Loucy (cell line): ENCODE measurements around the gene ZFAND2B.

Source experiments
- H2AFZ ChIP-seq: fragments of 200-600 bp; sonication (generic); 2 replicates; pipeline ENCODE4 v1.6.0; 2016; ENCODE audit warnings: antibody characterized with exemption, mild to moderate bottlenecking, low read length, moderate library complexity
- H3F3A ChIP-seq: fragments of 200-600 bp; 2 replicates; pipeline ENCODE4 v1.6.0; 2016; ENCODE audit warnings: antibody characterized with exemption, low read depth, mild to moderate bottlenecking
- H3K27me3 ChIP-seq: fragments of 200-600 bp; sonication (generic); 2 replicates; pipeline ENCODE4 v1.6.1; 2014; ENCODE audit warnings: low read length, mild to moderate bottlenecking; ENCODE audit not compliant: insufficient read depth, poor library complexity, severe bottlenecking
- H3K36me3 ChIP-seq: fragments of 200-600 bp; sonication (generic); 2 replicates; pipeline ENCODE4 v1.6.1; 2016; ENCODE audit warnings: low read length; ENCODE audit not compliant: insufficient read depth
- H3K4me1 ChIP-seq: fragments of 200-600 bp; sonication (generic); 2 replicates; pipeline ENCODE4 v1.5.1; 2014; ENCODE audit warnings: low read length, mild to moderate bottlenecking; ENCODE audit not compliant: insufficient read depth, poor library complexity, severe bottlenecking
- H3K4me2 ChIP-seq: fragments of 200-600 bp; sonication (generic); 2 replicates; pipeline ENCODE4 v1.6.0; 2014; ENCODE audit warnings: antibody characterized with exemption, low read length, low read depth, mild to moderate bottlenecking; ENCODE audit not compliant: poor library complexity, severe bottlenecking
- H3K4me3 ChIP-seq: fragments of 200-600 bp; sonication (generic); 2 replicates; pipeline ENCODE4 v1.5.1; 2014; ENCODE audit warnings: low read length, mild to moderate bottlenecking, mixed read lengths; ENCODE audit not compliant: poor library complexity, severe bottlenecking
- H3K79me2 ChIP-seq: fragments of 200-600 bp; sonication (generic); 2 replicates; pipeline ENCODE4 v1.6.1; 2014; ENCODE audit warnings: low read length; ENCODE audit not compliant: insufficient read depth
- H3K9ac ChIP-seq: fragments of 200-600 bp; sonication (generic); 2 replicates; pipeline ENCODE4 v1.6.0; 2014; ENCODE audit warnings: mild to moderate bottlenecking, low read depth, low read length, moderate library complexity; ENCODE audit not compliant: poor library complexity, severe bottlenecking
- H3K9me2 ChIP-seq: fragments of 200-600 bp; sonication (generic); replicated peaks from 2 replicates; pipeline ENCODE4 v1.6.1; 2016; ENCODE audit warnings: low read depth, low read length, mixed read lengths
- H3K9me3 ChIP-seq: fragments of 200-600 bp; sonication (generic); 2 replicates; pipeline ENCODE4 v1.6.1; 2014; ENCODE audit warnings: mild to moderate bottlenecking, antibody characterized with exemption, low read length, low read depth; ENCODE audit not compliant: insufficient read depth
- H4K20me1 ChIP-seq: fragments of 200-600 bp; sonication (generic); 2 replicates; pipeline ENCODE4 v1.6.0; 2014; ENCODE audit warnings: antibody characterized with exemption, low read length, mild to moderate bottlenecking; ENCODE audit not compliant: insufficient read depth, poor library complexity, severe bottlenecking
- EZH2phosphoT487 ChIP-seq: fragments of 200-600 bp; IDR thresholded peaks from 2 replicates; pipeline ENCODE4 v1.6.1; 2018; ENCODE audit warnings: antibody characterized with exemption, mild to moderate bottlenecking, moderate library complexity, borderline replicate concordance
- TF ChIP-seq, protein P1 (sequence below): fragments of 200-600 bp; sonication (generic); conservative IDR thresholded peaks from 2 replicates; pipeline ENCODE4 v1.5.1; 2014; ENCODE audit warnings: mild to moderate bottlenecking, antibody characterized with exemption, low read length

Gene ZFAND2B

GRCh38 chr2:219246559-219246958 lies 40.0 kb downstream of the ZFAND2B start:
- Histone ChIP-seq H2AFZ (no peak overlapping the region), H3K9me3 (no peaks in the 10 kb centered on the region), H3K79me2 (peaks cover 15% of the 10 kb centered on the region), H3K4me3 (peak overlapping the region; percentile 95), H3K4me1 (peaks cover 55% of the 10 kb centered on the region), H3K4me2 (peak overlapping the region; percentile 78), H3F3A (no peaks in the 10 kb centered on the region), H3K36me3 (no peaks in the 10 kb centered on the region), H3K27me3 (peaks cover 2% of the 10 kb centered on the region), H4K20me1 (peaks cover 27% of the 10 kb centered on the region), H3K9me2 (no peaks in the 10 kb centered on the region), H3K9ac (no peak overlapping the region)
- no peak for TF ChIP-seq EZH2phosphoT487

DNA sequence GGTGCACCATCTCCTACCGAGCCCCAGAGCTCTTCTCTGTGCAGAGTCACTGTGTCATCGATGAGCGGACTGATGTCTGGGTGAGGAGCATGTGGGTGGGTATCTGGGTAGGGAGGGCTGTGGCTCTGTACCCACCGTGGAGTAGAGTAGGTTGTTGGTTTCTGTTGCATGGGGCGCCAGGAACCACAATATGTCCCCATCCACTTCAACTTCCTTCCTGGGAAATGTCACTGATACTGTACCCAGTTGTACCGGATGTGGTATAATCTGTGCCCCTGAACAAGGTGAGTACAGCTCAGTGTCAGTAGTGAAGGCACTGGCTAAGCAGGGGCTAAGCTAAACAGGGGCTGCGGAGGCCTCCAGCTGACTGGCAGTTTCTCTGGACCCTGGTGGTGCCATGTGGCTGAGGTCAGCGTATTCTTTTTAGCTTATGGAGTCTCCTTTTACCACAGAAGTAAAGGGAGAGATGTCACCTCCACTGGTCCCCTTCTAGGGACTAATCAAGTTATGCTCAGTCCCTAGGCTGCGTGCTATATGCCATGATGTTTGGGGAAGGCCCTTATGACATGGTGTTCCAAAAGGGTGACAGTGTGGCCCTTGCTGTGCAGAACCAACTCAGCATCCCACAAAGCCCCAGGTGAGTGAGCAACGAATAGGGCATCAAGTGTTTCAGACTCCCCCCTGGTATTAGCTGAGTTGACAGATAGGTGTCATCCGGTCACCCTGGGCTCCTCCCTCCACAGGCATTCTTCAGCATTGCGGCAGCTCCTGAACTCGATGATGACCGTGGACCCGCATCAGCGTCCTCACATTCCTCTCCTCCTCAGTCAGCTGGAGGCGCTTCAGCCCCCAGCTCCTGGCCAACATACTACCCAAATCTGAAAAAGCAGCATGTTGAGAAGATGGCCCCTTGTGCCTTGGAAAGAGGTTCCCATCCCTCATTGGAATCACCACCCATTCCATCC lies 41.4 kb downstream of the ZFAND2B start:
- H2AFZ ChIP-seq, result no peak overlapping the region
- peak overlapping the region; percentile 78 for H3K4me2 ChIP-seq
- peaks cover 15% of the 10 kb centered on the region for H3K27me3 ChIP-seq
- no peaks in the 10 kb centered on the region for H3K9me3 ChIP-seq
- H3K9ac ChIP-seq, result no peak overlapping the region
- H3K4me3 ChIP-seq, result peak overlapping the region; percentile 95
- H3K9me2 ChIP-seq, result no peaks in the 10 kb centered on the region
- H3K36me3 ChIP-seq, result no peaks in the 10 kb centered on the region
- H3F3A ChIP-seq, result no peaks in the 10 kb centered on the region
- peaks cover 66% of the 10 kb centered on the region for H3K4me1 ChIP-seq
- peaks cover 15% of the 10 kb centered on the region for H3K79me2 ChIP-seq
- TF ChIP-seq, protein P1, sequence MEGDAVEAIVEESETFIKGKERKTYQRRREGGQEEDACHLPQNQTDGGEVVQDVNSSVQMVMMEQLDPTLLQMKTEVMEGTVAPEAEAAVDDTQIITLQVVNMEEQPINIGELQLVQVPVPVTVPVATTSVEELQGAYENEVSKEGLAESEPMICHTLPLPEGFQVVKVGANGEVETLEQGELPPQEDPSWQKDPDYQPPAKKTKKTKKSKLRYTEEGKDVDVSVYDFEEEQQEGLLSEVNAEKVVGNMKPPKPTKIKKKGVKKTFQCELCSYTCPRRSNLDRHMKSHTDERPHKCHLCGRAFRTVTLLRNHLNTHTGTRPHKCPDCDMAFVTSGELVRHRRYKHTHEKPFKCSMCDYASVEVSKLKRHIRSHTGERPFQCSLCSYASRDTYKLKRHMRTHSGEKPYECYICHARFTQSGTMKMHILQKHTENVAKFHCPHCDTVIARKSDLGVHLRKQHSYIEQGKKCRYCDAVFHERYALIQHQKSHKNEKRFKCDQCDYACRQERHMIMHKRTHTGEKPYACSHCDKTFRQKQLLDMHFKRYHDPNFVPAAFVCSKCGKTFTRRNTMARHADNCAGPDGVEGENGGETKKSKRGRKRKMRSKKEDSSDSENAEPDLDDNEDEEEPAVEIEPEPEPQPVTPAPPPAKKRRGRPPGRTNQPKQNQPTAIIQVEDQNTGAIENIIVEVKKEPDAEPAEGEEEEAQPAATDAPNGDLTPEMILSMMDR, result peak; percentile 13; the same call in 1 of the 2 replicates
- peak; percentile 91 for TF ChIP-seq EZH2phosphoT487
- H4K20me1 ChIP-seq, result peaks cover 27% of the 10 kb centered on the region

DNA sequence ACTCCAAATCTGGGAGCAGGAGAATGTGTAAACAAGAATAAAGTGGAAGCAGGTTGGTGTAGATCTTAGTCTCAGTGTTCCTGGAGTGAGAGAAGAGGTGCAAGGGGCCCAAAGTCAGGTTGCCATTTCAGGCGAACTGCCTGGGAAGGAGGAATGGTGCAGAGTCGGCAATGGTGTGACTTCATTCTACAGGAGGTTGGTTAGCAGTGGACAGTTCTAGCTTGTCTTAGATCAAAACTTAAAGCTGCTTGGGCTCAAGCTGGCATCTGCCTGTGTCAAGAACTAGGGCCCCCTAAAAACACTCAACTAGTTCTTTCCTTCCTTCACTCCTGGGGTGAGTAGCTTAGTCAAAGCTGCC lies 42.2 kb downstream of the ZFAND2B start:
- Histone ChIP-seq H3K4me1 (peaks cover 74% of the 10 kb centered on the region), H2AFZ (no peak overlapping the region), H3K79me2 (peaks cover 15% of the 10 kb centered on the region), H3K4me2 (peak overlapping the region; percentile 78), H3K9me2 (no peaks in the 10 kb centered on the region), H3K36me3 (no peaks in the 10 kb centered on the region), H4K20me1 (peaks cover 27% of the 10 kb centered on the region), H3K4me3 (peak overlapping the region; percentile 46), H3K27me3 (peaks cover 22% of the 10 kb centered on the region), H3K9ac (no peak overlapping the region), H3K9me3 (no peaks in the 10 kb centered on the region), H3F3A (no peaks in the 10 kb centered on the region)
- TF ChIP-seq, protein P1, result no peak
- TF ChIP-seq EZH2phosphoT487, result no peak
